Fibroblast of mammary gland (primary cell): ENCODE measurements around the gene NCOA3.

ENCODE experiments used
- DNase-seq: peaks from one replicate; pipeline ENCODE4 v3.0.0-alpha.2; 2010; ENCODE audit warnings: low read depth
- H3K4me3 ChIP-seq: 2 replicates; pipeline ENCODE4 v1.5.1; 2011; ENCODE audit warnings: low read depth, mild to moderate bottlenecking, low read length, moderate library complexity; ENCODE audit not compliant: control insufficient read depth
- TF ChIP-seq, protein P1 (sequence below): conservative IDR thresholded peaks from 2 replicates; pipeline ENCODE4 v1.5.1; 2011; ENCODE audit warnings: low read depth, low read length, inconsistent platforms; ENCODE audit not compliant: control insufficient read depth, insufficient read depth

The NCOA3 gene

DNA sequence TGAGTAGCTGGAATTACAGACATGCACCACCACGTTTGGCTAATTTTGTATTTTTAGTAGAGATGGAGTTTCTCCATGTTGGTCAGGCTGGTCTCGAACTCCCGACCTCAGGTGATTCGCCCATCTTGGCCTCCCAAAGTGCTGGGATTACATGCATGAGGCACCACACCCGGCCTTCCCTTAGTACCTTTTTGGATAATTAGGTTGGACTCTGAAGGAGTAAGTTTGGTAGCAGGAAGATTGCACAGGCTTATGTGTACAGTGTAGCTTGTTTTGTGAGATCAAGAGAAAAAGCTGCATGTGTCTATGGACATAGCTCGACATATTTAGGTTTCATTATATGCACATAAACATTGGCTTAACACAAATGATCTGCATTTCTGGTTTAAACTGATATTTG lies 116.8 kb downstream of the NCOA3 start:
- TF ChIP-seq, protein P1, sequence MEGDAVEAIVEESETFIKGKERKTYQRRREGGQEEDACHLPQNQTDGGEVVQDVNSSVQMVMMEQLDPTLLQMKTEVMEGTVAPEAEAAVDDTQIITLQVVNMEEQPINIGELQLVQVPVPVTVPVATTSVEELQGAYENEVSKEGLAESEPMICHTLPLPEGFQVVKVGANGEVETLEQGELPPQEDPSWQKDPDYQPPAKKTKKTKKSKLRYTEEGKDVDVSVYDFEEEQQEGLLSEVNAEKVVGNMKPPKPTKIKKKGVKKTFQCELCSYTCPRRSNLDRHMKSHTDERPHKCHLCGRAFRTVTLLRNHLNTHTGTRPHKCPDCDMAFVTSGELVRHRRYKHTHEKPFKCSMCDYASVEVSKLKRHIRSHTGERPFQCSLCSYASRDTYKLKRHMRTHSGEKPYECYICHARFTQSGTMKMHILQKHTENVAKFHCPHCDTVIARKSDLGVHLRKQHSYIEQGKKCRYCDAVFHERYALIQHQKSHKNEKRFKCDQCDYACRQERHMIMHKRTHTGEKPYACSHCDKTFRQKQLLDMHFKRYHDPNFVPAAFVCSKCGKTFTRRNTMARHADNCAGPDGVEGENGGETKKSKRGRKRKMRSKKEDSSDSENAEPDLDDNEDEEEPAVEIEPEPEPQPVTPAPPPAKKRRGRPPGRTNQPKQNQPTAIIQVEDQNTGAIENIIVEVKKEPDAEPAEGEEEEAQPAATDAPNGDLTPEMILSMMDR = no peak
- no peak overlapping the region for H3K4me3 ChIP-seq
- DNase-seq = no peak

DNA sequence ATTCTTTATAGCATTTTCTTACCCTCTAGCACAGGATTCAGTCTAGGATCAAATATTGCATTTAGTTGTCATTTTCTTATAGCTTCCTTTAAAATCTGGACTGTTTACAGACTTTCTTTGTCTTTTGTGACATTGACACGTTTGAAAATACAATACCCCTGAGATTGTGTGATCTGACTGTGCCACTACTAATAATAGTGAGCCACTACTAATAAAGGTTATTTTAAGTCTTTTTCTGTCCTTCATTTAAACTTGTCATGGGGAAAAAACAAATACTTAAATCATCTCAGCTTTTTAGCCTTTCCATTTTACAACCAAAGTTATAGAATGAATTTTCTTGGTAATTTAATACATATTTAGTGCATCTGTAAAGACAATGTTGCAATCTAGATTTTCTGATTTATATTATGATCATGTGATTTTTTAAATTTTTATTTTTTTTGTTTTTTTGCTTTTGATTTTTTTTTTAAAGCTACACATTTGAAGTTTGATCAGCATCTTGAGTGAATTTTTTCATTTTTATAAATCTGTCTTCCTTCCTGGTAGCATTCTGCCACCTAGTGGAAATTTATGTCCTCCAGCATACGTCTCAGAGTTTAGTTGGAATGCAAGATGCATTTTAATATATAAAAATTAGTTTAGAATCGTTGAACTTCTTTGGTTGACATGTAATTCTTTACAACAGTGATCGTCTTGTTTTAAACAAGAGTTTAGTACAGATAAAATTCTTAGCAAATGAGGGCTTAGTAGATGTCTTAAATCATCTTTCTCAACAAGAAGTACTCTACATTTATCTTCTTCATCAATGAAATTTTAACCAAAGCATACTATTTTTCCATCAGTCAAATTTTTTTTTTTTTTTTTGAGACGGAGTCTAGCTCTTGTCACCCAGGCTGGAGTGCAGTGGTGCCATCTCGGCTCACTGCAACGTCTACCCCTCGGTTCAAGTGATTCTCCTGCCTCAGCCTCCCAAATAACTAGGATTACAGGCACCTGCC lies 119.4 kb downstream of the NCOA3 start:
- H3K4me3 ChIP-seq = no peak overlapping the region
- TF ChIP-seq, protein P1 = peak; percentile 87
- DNase-seq = peak; percentile 77

DNA sequence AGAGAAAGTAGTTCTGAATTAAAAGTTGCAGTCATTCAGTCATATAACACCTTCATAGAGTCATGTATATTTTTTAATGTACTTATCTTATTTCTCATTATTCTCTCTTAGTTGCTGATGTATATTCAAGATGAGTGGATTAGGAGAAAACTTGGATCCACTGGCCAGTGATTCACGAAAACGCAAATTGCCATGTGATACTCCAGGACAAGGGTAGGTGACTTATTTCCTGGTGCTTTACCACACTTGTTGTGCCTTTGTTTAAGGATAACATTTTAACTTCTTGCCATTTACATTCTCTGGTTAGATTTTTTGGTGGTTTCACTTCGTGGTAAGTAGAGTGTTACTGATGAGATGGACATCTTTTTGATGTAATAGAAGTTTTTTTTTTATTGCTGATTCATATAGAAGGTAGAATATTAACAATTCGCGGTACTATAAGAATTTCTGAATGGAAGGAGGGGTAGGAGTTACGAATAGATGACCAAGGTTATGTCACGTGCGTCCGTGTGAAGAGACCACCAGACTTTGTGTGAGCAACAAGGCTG lies 120.5 kb downstream of the NCOA3 start:
- TF ChIP-seq, protein P1 = no peak
- no peak for DNase-seq
- H3K4me3 ChIP-seq = no peak overlapping the region

DNA sequence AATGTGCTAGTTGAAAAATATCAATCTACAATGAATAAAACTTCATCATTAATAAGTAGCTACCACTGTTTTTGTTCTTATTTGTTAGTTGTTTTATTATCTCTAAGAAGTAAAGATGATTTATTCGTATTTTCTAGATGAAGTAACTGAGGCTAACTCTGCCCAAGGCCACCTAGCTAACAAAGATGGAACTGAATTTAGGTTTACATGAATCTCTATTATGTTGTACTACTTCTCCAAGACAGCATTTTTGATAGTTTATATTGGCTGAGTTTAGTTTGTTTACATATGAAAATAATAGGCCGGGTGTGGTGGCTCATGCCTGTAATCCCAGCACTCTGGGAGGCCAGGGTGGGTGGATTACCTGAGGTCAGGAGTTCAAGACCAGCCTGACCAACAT lies 121.5 kb downstream of the NCOA3 start:
- H3K4me3 ChIP-seq = no peak overlapping the region
- TF ChIP-seq, protein P1 = no peak
- no peak for DNase-seq

DNA sequence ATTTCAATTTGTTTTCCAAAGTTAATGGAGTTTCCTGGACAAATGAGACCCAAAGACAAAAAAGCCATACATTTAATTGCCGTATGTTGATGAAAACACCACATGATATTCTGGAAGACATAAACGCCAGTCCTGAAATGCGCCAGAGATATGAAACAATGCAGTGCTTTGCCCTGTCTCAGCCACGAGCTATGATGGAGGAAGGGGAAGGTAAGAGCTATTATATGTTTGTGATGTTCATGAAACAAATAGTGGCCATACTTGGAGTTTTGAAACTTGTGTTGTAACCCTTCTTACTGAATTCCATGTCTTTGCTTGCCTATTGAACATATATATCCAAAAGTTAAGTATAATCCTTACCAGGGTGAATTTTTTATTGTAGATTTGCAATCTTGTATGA lies 125.9 kb downstream of the NCOA3 start:
- DNase-seq = no peak

DNA sequence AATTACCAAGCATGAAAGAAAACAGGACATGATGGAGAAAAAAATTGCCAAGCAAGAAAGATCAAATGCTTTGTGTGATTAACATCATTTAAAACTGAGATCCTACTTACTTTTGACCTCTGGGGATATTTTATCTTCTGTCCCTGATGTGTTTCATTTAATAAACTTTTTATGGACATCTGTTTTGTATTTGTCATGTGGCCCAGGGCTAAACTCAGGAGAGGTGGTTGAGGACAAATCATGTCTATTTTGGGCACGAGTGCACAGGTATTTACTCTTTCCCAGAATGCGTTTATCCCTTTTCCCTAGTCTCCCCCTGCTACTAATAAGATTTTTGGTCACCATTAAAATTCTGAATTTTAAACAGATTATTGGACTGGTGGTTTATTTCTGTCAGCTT lies 128.2 kb downstream of the NCOA3 start:
- no peak for DNase-seq
- TF ChIP-seq, protein P1 = no peak
- no peak overlapping the region for H3K4me3 ChIP-seq

More for the DNA sequence above, 125.9 kb downstream of the NCOA3 start:
- TF ChIP-seq, protein P1 = no peak
- no peak overlapping the region for H3K4me3 ChIP-seq
